NCI-H2196 treated with DMSO at 0.1 percent for 48 hours (cell line): ENCODE measurements around the gene AP5S1.
"Not testable (repeated sequence)": the region's sequence is repeated elsewhere in the genome, so short reads cannot be mapped to it uniquely, and the experiment has no call there.

Source experiments
- DNase-seq: peaks from one replicate; lab custom pipeline; 2025; ENCODE audit not compliant: unreplicated experiment; lab: John Stamatoyannopoulos, UW

AP5S1 gene

DNA sequence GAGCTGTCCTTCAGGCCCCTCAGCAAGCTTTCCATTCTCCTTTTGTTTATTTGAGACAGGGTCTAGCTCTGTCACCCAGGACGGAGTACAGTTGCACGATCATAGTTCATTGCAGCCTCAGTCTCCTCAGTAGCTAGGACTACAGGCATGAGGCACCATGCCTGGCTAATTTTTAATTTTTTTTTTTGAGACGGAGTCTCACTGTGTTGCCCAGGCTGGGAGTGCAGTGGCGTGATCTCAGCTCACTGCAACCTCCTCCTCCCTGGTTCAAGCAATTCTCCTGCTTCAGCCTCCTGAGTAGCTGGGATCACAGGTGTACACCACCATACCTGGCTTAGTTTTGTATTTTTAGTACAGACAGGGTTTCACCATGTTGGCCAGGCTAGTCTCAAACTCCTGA is 31.1 kb upstream of the AP5S1 start:
- not testable (repeated sequence) for DNase-seq

GRCh38 chr20:3794168-3794567 is 26.2 kb upstream of the AP5S1 start:
- DNase-seq: not testable (repeated sequence)

DNA sequence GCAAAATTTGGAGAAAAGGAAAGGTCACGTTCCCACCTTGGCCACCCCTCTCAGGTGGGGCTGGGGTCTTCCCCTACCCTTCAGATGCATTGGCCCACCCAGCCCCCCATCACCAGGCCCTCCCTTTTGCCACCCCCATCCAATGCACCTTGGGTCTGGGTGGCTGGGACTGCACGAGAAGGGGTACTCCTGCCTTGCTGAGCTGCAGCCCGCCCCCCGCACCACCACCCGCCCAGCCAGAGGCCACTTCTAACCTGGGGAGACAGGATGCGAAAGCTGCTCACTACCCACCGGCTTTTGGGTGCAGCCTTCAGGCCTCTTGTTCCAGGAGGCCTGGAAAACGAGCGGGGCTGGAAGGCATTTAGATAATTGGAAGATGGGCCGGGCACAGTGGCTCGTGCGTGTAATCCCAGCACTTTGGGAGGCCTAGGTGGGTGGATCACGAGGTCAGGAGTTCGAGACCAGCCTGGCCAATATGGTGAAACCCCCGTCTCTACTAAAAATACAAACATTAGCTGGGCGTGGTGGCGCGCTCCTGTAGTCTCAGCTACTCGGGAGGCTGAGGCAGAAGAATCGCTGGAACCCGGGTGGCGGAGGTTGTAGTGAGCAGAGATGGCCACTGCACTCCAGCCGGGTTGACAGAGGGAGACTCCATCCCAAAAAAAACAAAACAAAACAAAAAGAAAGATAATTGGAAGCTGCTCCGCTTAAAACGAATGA is 25.5 kb upstream of the AP5S1 start:
- no peak for DNase-seq

- DNase-seq: peak; percentile 86
Observed at GRCh38 chr20:3795511-3796468, 24.6 kb upstream of the AP5S1 start, which contains the start of gene CDC25B. Gene CDC25B, plus strand, starts transcription at chr20:3796310. Its CDS starts 222 bp downstream, at chr20:3796532.

DNA sequence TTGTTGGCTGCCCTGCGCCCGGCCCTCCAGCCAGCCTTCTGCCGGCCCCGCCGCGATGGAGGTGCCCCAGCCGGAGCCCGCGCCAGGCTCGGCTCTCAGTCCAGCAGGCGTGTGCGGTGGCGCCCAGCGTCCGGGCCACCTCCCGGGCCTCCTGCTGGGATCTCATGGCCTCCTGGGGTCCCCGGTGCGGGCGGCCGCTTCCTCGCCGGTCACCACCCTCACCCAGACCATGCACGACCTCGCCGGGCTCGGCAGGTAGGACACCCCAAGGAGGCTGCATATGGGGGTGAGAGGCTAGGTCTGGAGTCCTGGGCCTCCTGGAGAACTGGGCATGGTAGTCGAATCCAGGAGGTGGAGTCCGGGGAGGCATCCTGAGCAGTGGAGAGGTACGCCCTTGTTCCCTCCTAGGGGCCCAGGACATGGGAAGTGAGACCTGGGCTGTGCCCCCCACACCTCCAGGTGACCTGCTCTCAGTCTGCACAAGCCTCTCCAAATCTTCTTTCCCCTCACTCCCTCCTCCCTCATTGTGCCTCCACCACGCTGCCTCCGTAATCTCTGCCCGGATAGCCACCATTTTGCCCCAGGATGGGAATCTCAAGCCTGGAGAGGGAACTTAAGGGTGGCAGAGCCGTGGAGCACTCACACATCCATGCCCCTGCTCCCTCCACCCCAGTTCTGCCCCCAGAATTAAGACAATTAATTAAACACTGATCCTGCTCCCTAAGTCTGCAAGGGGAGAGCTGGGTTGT is 23.7 kb upstream of the AP5S1 start:
- no peak for DNase-seq

DNA sequence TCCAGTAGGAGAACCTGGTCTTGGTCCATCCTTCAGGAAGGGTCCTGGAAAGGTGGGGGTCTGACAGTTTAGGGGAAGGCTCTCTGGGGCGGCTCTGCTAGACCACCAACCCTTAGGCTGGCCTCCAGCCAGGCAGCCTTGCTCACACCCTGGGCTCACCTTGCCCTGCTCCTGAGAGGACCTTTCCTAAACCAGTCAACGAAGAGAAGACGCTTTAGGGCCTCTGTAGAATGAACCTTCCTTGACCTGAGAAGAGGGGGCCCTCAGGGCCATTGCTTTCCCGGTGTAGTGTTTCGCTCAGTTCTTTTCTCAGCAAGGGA is 23.2 kb upstream of the AP5S1 start:
- no peak for DNase-seq

DNA sequence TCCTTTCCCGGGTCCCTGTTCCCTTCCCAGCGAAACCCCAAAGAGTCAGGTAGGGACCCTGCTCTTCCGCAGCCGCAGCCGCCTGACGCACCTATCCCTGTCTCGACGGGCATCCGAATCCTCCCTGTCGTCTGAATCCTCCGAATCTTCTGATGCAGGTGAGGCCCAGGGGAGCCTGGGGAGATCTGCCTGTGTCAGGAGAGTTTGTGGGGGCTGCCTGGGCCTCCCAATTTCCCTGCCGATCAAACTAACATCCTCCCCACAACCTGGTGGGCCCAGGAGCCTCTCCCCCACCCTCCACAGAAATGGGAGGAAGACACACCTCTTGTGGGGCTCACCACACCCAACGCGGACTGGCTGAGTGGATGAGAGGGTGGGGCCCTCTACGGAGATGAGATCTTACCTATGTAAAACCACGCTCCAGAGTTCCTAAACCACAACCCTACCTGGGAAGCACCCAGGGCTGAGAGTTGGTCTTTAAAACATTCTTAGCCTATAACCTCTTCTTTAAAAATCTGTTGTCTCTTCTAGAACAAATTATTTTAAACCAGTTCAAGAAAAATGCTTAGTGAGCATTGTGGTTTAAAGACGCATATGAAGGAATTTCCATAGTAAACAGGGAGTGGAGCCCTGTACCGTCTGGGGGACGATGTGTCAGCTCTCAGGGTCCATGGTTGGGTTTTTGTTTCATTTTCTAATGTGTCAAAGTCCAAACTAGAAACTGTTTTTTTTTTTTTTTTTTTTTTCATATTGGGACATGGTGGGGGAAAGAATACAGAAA is 22.6 kb upstream of the AP5S1 start:
- DNase-seq: no peak

GRCh38 chr20:3798373-3798768 is 22.0 kb upstream of the AP5S1 start:
- DNase-seq: no peak

- no peak for DNase-seq
Observed at GRCh38 chr20:3798908-3799248, 21.5 kb upstream of the AP5S1 start.

- no peak for DNase-seq
Observed at GRCh38 chr20:3800256-3800877, 20.0 kb upstream of the AP5S1 start.

- DNase-seq: no peak
Observed at GRCh38 chr20:3800878-3801260, 19.5 kb upstream of the AP5S1 start.

GRCh38 chr20:3801299-3801698 is 19.0 kb upstream of the AP5S1 start:
- no peak for DNase-seq

DNA sequence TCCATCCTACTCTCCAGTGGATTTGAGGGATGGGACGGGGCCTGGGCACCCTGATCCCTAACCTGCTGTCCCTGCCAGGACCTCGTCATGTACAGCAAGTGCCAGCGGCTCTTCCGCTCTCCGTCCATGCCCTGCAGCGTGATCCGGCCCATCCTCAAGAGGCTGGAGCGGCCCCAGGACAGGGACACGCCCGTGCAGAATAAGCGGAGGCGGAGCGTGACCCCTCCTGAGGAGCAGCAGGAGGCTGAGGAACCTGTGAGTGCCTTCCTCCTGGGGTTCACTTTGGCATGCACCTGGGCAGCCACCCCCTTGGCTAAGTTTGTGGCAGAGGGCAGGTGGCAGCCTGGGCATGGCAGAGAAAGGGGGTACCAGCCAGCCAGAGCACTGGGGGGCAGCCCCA is 18.5 kb upstream of the AP5S1 start:
- DNase-seq: no peak

- no peak for DNase-seq
Observed at GRCh38 chr20:3802524-3803239, 17.7 kb upstream of the AP5S1 start.

DNA sequence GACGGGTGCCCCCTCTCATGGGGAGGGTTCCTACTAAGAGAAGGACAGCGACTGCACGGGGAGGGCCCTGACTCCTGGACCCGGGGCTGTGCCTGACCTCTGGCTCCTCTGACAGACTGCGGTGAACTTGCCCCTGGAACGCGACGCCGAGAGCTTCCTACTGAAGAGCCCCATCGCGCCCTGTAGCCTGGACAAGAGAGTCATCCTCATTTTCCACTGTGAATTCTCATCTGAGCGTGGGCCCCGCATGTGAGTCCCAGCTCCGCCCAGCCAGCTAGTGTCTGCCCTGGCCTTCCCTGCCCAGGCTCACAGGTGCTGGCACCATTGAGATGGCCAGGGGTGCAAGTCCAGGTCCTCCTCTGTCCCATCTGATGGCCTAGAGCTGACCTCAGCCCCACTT is 17.1 kb upstream of the AP5S1 start:
- no peak for DNase-seq

GRCh38 chr20:3803854-3804253 is 16.5 kb upstream of the AP5S1 start:
- DNase-seq: no peak

GRCh38 chr20:3804254-3804751 is 16.0 kb upstream of the AP5S1 start:
- DNase-seq: no peak

- no peak for DNase-seq
Observed at GRCh38 chr20:3804781-3805180, 15.6 kb upstream of the AP5S1 start.

GRCh38 chr20:3808544-3808943 is 11.8 kb upstream of the AP5S1 start:
- no peak for DNase-seq
